GM18909 (cell line): ENCODE measurements around the gene GRIK5.
"Not testable (repeated sequence)": the region's sequence is repeated elsewhere in the genome, so short reads cannot be mapped to it uniquely, and the experiment has no call there.

Experiments used
- ATAC-seq: cut with Tn5 transposase; IDR thresholded peaks from one replicate; pipeline ENCODE4 v1.9.1; 2021; ENCODE audit warnings: mild to moderate bottlenecking; ENCODE audit not compliant: unreplicated experiment, poor library complexity

Gene GRIK5

DNA sequence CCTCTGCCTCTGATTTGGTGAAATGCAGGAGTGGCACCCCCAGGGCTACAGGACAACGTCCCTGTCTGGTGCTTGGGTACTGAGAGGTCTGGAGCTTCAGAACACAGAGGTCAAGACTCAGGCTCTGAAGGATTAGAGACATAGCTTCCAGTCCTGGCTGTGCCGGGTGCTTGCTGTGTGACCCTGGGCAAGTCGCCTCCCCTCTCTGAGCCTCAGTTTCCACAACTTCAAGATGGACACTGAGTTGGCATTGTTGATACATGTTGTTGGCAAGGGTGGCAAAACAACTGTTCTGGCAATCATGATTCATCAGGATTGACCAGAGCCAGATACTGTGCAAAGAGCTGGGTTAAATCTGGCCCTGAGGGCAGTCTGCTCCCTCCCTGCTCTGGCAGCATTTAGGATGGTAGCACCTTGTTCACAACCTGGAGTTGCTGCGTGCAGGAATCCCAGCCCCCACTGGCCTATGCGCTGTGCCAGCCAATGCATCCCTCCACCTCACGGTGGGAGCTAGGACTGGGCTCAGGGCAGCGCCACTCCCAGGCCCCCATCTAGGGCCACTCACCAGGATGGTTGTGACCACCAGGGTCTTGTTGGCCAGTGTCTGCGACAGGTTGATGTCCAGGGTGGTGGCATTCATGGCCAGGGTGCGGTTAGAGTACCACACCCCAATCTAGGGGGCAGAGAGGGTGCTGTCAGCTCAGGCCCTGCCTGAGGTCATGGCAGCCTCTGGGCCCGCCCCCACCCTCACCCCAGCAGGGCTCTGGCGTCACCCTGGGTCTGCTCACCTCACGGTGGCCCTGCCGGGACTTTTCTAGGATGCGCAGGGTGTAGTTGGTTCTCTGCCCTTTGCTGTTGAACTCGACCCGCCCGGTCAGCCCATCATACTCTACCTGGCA is 16.7 kb downstream of the GRIK5 start:
- ATAC-seq, result no peak

DNA sequence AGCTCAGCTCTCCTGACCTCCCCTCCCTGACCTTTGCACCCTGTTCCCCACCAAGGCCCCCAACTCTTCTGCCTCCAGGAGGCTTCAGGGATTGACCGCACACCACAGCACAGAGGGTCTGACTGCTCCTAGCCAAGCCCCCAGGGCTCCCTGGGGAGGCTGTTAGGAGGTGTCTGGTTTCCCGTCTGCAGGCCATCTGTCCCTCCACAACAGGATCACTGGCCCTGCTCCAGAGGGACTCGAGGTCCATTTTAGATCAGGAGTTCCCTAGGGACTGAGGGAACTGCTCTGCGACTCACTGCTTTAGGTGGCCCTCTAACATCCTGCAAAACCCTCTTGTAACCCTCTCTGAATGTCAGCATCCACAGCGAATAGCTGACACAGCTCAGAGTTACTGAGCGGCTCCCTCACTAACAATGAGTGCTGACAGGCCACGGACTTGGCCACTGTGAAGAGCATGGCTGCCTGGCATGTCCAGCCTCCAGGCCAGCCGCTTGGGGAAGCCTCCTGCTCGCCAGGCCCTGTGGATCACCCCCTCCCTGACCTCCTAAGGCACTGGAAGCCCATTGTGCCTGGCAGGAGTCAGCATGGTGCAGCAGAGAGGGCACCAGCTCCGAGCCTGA is 17.7 kb downstream of the GRIK5 start:
- no peak for ATAC-seq

DNA sequence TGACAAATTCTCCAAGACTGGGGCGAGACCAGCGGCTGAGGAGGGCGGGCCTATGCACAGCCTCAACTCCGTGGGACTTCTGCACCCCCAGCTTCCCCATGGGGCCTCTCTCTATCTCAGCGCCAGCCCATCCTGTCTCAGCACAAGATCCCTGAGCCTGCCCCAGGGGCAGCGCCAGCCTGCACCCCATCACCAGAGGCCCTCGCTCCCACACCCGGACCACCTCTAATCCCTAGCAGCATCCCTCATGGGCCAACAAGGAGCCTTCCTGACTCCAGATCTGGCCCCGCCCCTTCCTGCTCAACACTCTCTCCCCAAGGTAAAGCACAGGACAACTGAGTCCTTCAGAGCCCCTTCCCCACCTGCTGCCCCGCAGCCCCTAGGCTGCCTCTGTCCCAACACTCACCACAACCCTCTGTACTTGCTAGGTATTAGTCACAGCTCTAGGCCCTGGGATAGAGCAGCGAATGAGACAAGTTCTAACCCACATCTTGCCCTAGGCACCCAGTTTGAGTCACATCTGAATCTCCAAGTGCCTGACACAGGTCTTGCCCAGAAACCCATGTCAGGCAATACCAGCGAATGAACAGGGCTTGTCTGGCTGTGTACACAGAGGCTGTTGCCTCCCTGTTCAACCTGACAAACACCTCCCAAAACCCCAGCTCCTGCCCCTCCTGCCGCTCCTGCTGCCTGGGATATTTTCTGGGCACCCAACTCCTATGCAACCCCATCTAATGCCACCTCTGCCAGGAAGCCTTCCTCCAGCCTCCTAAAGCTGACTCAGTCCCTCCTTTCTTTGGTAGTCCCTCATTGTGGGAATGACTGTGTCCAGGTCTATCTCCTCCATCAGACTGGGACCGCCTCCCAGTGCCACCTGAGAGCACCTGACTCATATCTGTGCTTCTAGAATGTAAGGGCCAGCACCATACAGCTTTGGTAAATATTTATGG is 18.6 kb downstream of the GRIK5 start:
- ATAC-seq, result no peak

DNA sequence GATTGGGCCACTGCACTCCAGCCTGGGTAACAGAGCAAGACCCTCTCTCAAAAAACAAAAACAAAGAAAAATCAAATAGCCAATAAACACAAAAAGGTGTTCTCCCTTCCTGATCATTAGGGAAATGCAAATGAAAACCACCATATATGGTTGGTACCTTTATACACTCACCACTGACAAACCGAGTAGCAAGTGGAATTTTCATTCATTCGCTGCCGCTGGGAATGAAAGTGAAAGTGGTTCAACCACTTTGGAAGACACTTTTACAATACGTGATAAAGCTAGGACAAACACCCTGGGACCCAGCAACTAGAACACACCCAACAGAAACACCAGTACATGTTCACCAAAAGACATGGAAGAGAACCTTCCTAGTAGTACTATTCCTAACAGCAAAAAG is 21.0 kb downstream of the GRIK5 start:
- ATAC-seq, result no peak

DNA sequence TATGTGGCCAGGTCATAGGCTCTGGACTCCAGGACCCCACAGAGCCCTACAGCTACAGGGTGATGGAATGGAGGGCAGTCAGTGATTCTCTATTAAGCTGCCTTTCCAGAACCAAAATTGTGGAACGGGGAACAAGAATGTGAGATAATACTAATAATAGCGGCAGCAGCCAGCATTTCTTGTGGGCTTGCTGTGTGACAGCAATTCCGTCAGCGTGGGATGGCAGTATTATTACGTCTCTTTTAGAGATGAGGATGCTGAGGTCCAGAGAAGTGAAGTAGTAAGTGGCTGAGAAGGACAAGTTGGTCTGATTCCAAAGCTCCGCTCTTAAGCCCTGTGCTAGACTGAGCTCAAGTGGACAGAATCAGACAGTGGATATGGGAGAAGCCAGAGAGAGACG is 24.4 kb downstream of the GRIK5 start:
- no peak for ATAC-seq

DNA sequence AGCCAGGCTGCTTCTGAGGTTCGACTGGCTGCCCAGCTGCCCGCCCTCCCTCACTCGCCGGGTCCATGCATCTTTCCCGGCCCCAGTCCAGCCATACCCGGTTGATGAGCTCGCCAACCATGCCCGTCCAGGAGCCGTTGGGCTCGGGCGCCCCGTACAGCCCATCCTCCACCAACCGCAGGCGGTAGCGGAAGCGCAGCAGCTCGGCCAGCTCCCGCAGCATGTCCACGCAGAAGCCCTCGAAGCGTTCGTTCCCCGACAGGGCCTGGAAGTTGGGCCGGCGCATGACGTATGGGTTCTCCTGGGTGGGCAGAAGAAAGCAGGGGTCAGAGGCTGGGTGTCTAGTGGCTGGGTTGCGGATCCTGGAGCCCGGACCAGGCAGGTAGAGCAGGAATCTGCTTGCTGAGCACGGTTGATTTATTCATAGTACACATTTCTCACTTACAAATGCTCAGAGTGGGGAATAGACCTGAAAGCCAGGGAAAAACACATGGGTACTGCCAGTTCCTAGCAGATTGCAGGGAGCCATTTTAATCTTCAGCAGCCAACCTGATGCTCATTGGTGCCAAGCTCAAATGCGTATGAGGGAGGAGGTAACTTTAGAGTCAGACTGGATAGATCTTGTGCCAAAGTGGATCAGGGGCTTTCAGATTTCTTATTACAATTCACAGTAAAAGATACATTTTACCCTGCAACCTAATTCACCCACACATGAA is 27.4 kb downstream of the GRIK5 start:
- ATAC-seq, result no peak

DNA sequence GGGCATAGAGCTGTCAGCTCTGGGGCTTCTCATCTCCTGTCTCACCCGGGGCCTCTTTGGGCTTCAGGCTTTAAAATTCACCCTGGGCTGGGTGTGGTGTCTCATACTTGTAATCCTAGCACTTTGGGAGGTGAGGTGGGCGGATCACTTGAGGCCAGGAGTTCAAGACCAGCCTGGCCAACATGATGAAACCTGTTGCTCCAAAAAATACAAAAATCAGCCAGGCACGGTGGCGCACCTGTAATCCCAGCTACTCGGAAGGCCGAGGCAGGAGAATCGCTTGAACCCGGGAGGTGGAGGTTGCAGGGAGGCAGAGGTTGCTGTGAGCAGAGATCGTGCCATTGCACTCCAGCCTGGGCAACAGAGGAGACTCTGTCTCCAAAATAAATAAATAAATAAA is 29.5 kb downstream of the GRIK5 start:
- not testable (repeated sequence) for ATAC-seq

DNA sequence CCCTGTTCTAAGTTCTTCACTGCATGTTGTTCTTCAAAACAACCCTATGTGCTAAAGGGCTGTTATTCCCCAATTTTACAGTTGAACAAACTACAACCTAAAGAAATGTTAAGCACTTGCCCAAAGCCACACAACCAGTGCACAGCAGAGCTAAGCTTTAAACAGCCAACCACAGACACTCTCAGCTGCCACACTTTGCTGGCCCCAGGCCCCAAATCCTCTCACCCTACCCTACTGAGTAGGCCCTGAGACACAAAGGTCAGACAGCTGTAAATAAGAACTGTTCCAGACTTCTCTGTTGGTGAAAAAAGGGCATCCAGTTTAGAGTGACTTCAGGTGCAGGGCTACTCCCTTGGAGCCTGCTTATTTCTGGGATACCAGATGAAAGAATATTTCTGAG is 30.0 kb downstream of the GRIK5 start:
- ATAC-seq, result no peak

DNA sequence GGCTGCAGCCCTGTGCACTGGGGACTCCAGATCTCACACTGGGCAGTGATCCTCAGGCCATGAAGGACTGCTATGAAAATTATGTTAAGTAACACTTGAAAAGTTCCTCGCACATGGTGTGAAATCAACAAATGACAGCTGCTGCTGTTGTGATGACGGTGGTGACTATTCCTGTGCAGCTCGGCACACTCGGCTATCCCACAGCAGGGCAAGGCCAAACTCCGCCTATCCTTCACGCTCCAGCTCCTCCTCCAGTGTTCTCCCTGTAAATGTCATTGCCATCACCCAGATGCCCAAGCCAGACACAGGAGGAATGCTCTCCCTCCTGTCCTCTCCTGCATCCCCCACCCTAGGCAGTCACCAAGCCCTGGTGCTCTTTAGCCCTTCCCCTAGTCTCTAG is 31.3 kb downstream of the GRIK5 start:
- no peak for ATAC-seq

DNA sequence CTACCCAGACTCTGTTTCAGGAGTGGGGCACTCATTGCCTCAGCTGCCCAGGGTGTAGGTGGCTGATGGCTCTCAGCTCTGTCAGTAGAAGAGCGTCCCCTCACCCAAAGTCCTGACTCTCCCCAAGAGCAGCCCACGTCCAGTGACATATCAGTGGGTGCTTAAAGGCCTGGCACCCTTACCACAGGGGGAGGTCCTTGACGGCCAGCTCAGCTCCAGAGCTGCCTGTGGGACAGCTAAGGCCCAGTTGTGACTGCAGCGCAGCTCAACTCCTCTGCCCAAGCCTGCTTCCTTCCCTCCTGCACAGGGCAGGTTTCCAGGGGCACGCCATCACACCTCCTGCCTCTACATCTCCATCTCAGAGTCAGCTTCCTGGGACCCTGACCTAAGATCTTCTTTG is 32.4 kb downstream of the GRIK5 start:
- ATAC-seq, result no peak

DNA sequence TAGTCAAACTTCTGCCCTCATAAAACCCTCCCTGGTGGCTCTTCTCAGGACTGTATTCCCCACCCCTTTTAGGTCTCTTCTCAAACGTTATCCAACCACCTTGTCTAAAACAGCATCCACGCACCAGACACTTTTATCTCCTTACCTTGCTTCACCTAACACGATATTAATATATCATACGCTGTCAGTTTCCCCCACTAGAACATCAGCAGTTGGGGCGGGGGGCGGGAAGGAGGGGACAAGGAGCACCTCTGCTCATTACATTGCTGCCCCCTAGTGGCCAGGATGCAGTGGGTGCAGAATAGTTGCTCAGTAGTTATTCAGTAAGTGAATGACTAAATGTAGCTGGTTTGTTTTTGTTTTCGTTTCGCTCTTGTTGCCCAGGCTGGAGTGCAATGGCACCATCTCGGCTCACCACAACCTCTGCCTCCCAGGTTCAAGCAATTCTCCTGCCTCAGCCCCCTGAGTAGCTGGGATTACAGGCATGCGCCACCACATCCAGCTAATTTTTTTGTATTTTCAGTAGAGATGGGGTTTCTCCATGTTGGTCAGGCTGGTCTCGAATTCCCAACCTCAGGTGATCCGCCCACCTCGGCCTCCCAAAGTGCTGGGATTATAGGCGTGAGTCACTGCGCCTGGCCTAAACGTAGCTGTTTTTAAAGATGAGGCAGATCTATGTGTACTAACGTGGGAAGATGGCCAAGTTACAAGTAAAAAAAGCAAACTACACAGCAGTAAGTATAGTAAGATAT is 35.2 kb downstream of the GRIK5 start:
- ATAC-seq, result not testable (repeated sequence)

DNA sequence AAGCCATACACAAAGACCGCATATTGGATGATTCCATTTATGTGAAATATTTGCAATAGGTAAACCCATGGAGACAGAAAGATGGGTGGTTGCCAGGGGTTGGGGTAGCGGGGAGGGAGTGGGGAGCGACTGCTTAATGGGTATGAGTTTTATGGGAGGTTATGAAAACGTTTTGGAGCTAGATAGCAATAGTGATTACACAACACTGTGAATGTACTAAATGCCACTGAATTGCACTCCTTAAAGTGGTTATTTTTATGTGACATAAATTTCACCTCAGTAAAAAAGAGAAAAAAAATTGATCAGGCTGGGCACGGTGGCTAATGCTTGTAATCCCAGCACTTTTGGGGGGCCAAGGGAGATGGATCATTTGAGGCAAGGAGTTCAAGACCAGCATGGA is 36.6 kb downstream of the GRIK5 start:
- no peak for ATAC-seq

DNA sequence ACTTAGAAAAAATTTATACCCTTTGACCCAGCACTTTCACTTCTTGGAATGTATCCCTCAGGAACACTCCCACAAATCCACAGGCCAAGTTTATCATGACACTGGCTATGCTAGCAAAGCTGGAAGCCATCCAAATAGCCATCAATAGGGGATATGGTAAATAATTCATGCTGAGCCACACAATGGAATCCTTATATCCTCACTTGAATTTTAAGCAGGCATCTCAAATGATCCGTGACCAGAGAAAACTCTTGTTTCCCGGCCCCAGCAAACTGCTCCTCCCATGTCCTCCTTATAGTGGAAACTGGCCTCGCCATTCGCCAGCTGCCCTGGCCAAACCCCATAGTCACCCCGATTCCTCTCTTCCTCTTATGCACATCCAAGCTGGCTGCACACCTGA is 37.6 kb downstream of the GRIK5 start:
- no peak for ATAC-seq

DNA sequence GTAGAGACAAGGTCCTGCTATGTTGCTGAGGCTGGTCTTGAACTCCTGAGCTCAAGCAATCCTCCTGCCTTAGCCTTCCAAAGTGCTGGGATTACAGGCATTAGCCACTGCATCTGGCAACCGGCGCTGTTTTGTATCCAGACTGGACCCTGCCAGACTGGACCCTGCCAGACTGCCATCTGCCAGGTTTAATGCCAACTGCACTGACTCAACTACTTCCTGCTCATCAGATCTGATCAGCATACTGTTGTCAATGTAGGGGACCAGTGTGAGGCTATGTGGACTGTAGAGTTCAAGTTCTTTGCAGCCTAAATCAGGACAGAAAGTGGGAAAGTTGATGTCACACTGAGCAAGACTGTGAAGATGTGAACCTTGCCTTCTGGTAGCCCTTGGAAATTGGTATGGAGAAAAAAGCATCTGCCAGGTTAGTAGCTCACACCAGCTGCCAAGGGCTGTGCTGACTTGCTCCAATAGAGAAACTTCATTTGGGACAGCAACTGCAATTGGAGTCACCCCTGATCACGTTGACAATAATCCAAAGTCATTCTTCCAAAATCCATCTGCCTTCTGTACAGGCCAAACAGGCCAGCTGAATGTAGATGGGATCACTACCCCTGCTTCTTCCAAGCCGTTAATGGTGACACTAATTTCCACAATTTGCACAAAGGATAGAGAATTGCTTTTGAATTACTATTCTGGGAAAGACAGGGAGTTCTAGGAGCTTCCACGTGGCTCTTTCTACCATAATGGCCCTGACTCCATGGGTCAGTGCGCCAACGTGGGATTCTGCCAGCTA is 39.2 kb downstream of the GRIK5 start:
- no peak for ATAC-seq

DNA sequence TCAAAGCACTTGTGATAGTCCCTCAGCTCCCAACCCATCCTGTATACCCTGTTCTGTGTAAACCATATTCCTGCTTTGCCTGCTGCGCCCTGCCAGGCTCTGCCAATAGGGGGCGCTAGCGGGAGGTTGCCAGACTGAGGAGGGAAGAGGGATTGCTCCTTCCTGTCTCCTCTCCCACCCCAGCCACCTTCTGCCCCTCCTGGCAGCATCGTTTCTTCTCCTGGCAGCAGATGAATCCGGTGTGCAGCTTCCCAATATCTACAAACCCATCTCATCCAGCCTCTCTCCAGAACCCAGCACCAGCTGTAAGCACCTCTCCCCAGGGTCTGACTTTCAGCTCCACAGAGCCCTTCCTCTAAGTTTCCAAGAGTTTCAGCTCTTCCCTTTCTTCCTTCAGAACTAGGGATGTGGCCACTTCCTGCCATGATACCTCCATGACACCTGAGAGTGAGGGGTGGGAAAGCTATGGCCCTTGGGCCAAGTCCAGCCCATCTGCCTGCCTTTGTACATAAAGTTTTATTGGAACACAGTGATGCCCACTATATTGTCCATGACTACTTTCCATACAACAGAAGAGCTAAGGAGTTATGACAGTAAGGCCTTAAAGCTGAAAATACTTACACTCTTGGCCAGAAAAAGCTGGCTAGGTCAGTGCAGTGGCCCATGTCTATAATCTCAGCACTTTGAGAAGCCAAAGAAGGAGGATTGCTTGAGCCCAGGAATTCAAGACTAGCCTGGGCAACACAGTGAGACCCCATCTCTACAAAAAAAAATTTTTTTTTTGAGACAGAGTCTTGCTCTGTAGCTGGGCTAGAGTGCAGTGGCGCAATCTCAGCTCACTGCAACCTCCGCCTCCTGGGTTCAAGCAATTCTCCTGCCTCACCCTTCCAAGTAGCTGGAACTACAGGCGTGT is 41.4 kb downstream of the GRIK5 start:
- ATAC-seq, result no peak

DNA sequence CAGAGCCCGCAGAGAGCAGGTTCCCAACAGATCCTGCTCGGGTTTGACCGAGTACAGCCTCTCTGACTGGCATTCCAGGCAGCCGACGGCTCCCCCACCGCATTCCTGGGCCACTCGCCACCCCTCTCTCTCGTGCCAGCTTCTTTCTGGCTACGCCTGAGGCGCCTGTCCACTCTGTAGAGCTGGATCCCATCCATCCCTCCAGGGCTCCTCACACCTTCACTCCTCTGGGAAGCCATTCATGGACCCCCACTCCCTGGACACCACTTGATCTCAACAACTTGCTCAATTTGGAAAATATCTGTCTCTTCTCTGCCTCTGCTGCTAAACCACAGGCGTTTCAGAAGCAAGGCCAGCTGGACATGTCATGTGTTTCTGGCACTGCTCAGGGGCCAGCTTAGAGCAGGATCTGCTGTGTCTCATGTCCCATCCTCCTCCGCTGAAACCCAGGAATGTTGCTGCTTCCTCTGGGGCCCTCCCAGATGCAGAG is 45.3 kb downstream of the GRIK5 start:
- no peak for ATAC-seq

DNA sequence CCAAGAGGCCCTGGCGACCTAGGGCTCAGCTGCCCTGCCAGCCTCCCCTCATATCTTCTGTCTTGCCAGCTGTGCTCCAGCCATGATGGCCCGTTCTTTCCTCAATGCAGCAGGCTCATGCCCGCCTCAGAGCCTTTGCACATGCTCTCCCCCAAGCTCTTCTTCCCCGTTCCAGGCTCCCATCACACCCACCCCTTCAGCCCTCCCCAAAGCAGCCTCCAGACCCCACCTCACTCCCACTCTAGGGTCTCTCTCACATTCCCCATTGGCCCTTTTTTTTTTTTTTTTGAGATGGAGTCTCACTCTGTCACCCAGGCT is 46.1 kb downstream of the GRIK5 start:
- no peak for ATAC-seq
